Progenitor cell of endocrine pancreas (in vitro differentiated cells): Measurements from ENCODE around the gene RPS16. TPM values are rescaled to one million over a fixed set of nuclear protein-coding genes. Genes with fewer than 3 reads are reported as not detected.
A peak's percentile ranks its signal among the peaks of the same experiment; 100 is the strongest.

ENCODE experiments used
- DNase-seq: peaks from one replicate; pipeline ENCODE4 v3.0.0; 2021; ENCODE audit warnings: low spot score; ENCODE audit not compliant: unreplicated experiment
- H3K27ac Mint-ChIP-seq: 2 replicates; pipeline ENCODE4 v1.8.0; 2021; ENCODE audit warnings: mild to moderate bottlenecking, moderate library complexity, mixed read lengths
- H3K27me3 Mint-ChIP-seq: 2 replicates; pipeline ENCODE4 v1.8.0; 2021; ENCODE audit warnings: mixed read lengths
- H3K36me3 Mint-ChIP-seq: 2 replicates; pipeline ENCODE4 v1.8.0; 2022; ENCODE audit warnings: mixed read lengths; ENCODE audit not compliant: insufficient read depth
- H3K4me1 Mint-ChIP-seq: 2 replicates; pipeline ENCODE4 v1.8.0; 2021; ENCODE audit warnings: low read depth, mixed read lengths
- H3K4me3 Mint-ChIP-seq: 2 replicates; pipeline ENCODE4 v1.8.0; 2021; ENCODE audit warnings: low read depth, mild to moderate bottlenecking, moderate library complexity, mixed read lengths
- H3K9me3 Mint-ChIP-seq: 2 replicates; pipeline ENCODE4 v1.8.0; 2021; ENCODE audit warnings: low read depth, mixed read lengths
- total RNA-seq: library from RNA; stranded (reverse); gene quantifications from 2 replicates; pipeline ENCODE4 v1.2.1, GENCODE V29; 2021
- TF ChIP-seq, protein P1 (sequence below): fragments of 200-600 bp; sonication (generic); IDR thresholded peaks from one replicate; pipeline ENCODE4 v1.5.0; 2021; ENCODE audit warnings: antibody characterized with exemption, mild to moderate bottlenecking; ENCODE audit not compliant: unreplicated experiment

RPS16 gene
- total RNA-seq, 1 donor from 2014 or later, result 1,449 TPM

GRCh38 chr19:39407660-39408391 lies 27.9 kb downstream of the RPS16 start:
- DNase-seq, result no peak
- TF ChIP-seq, protein P1, sequence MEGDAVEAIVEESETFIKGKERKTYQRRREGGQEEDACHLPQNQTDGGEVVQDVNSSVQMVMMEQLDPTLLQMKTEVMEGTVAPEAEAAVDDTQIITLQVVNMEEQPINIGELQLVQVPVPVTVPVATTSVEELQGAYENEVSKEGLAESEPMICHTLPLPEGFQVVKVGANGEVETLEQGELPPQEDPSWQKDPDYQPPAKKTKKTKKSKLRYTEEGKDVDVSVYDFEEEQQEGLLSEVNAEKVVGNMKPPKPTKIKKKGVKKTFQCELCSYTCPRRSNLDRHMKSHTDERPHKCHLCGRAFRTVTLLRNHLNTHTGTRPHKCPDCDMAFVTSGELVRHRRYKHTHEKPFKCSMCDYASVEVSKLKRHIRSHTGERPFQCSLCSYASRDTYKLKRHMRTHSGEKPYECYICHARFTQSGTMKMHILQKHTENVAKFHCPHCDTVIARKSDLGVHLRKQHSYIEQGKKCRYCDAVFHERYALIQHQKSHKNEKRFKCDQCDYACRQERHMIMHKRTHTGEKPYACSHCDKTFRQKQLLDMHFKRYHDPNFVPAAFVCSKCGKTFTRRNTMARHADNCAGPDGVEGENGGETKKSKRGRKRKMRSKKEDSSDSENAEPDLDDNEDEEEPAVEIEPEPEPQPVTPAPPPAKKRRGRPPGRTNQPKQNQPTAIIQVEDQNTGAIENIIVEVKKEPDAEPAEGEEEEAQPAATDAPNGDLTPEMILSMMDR, result no peak
- peak overlapping the region; percentile 89 for H3K4me3 Mint-ChIP-seq
- H3K36me3 Mint-ChIP-seq, result peaks cover 4% of the 10 kb centered on the region
- no peaks in the 10 kb centered on the region for H3K9me3 Mint-ChIP-seq
- no peaks in the 10 kb centered on the region for H3K27me3 Mint-ChIP-seq
- peaks cover 36% of the 10 kb centered on the region for H3K4me1 Mint-ChIP-seq
- peak overlapping the region; percentile 96 for H3K27ac Mint-ChIP-seq

GRCh38 chr19:39407410-39407659 lies 28.4 kb downstream of the RPS16 start:
- TF ChIP-seq, protein P1, result no peak
- Mint-ChIP-seq H3K4me3 (peak overlapping the region; percentile 89), H3K36me3 (peaks cover 4% of the 10 kb centered on the region), H3K9me3 (no peaks in the 10 kb centered on the region), H3K27me3 (no peaks in the 10 kb centered on the region), H3K27ac (peak overlapping the region; percentile 96), H3K4me1 (peaks cover 37% of the 10 kb centered on the region)
- DNase-seq, result no peak

- Mint-ChIP-seq H3K9me3 (no peaks in the 10 kb centered on the region), H3K27ac (peak within 1 kb of the TSS; percentile 96), H3K4me1 (peaks cover 38% of the 10 kb centered on the region), H3K4me3 (peak within 1 kb of the TSS; percentile 89), H3K36me3 (peaks cover 4% of the 10 kb centered on the region), H3K27me3 (no peaks in the 10 kb centered on the region)
- peak; percentile 69 for DNase-seq
- TF ChIP-seq, protein P1, result peak; percentile 9
Measured at GRCh38 chr19:39406656-39407409, 28.9 kb downstream of the RPS16 start, which contains the start of gene ZFP36. ZFP36 (plus strand) TSS chr19:39406847; CDS start chr19:39406905, 58 bp downstream.

GRCh38 chr19:39405958-39406655 lies 29.6 kb downstream of the RPS16 start:
- H3K27ac Mint-ChIP-seq, result peak overlapping the region; percentile 92
- DNase-seq, result no peak
- H3K4me1 Mint-ChIP-seq, result peaks cover 37% of the 10 kb centered on the region
- TF ChIP-seq, protein P1, result no peak
- H3K36me3 Mint-ChIP-seq, result peaks cover 4% of the 10 kb centered on the region
- no peaks in the 10 kb centered on the region for H3K27me3 Mint-ChIP-seq
- no peaks in the 10 kb centered on the region for H3K9me3 Mint-ChIP-seq
- peak overlapping the region; percentile 82 for H3K4me3 Mint-ChIP-seq

DNA sequence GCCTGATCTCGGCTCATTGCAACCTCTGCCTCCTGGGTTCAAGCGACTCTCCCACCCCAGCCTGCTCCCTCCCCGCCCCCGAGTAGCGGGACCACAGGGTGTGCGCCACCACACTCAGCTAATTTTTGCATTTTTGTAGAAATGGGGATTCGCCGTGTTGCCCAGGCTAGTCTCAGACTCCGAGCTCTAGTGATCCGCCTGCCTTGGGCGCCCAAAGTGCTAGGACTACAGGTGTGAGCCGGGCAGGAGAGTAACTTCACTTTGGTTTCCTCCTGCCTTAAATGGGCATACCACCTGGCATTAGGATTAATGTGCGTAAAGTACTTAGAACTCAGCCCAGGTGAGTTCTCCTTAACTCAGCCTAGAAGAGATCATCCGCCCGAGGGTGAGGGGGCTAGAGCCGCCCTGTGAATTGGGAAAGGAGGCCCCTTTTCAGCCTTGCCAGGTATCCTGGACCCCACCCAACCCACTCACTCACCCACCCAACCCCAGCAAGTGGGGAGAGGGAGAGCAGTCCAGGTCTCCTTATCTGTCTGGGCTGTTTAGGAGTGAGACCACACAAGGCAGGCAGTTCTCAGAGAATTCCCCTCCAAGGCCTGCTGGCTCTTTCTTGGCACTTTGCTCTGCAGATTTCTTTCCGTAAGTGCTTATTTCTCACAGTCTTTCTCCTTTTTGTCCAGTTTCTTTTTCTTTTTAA lies 30.3 kb downstream of the RPS16 start:
- H3K36me3 Mint-ChIP-seq, result peaks cover 4% of the 10 kb centered on the region

More for the DNA sequence above, 30.3 kb downstream of the RPS16 start:
- TF ChIP-seq, protein P1, result no peak
- no peaks in the 10 kb centered on the region for H3K27me3 Mint-ChIP-seq
- peak overlapping the region; percentile 82 for H3K27ac Mint-ChIP-seq
- peaks cover 32% of the 10 kb centered on the region for H3K4me1 Mint-ChIP-seq
- no peaks in the 10 kb centered on the region for H3K9me3 Mint-ChIP-seq
- peak overlapping the region; percentile 33 for H3K4me3 Mint-ChIP-seq
- no peak for DNase-seq
